Psoas muscle (tissue), 8 donors: Measurements from ENCODE around the gene PDZD8. TPM values are rescaled to one million over a fixed set of nuclear protein-coding genes. Genes with fewer than 3 reads are reported as not detected.
"Not testable (repeated sequence)": the region's sequence is repeated elsewhere in the genome, so short reads cannot be mapped to it uniquely, and the experiment has no call there.

Source experiments
- ATAC-seq, 4 donors: fragments of 200-7000 bp; cut with Tn5 transposase; one replicate each; pipeline ENCODE4 v1.9.1; 2020; ENCODE audit warnings: moderate library complexity in 3 of 4, mild to moderate bottlenecking in 2 of 4
- DNase-seq, 2 donors: peaks; one replicate each; pipeline ENCODE4 v3.0.0-alpha.2; 2020
- H3K27ac ChIP-seq: fragments of 200-600 bp; one replicate; pipeline ENCODE4 v1.8.0; 2022
- H3K27me3 ChIP-seq, 3 donors: fragments of 200-600 bp in 1 of 3; one replicate each; pipeline versions ENCODE4 v1.6.1 to v1.8.0; 2013 to 2022; ENCODE audit warnings: low read length in 2 of 3, mild to moderate bottlenecking in 2 of 3, moderate library complexity in 1 of 3; ENCODE audit not compliant: insufficient read depth in 3 of 3
- H3K36me3 ChIP-seq, 2 donors: fragments of 200-600 bp in 1 of 2; one replicate each; pipeline versions ENCODE4 v1.6.1 to v1.8.0; 2013 to 2022; ENCODE audit warnings: low read depth in 1 of 2, mild to moderate bottlenecking in 1 of 2, moderate library complexity in 1 of 2; ENCODE audit not compliant: insufficient read depth in 1 of 2
- H3K4me1 ChIP-seq: fragments of 200-600 bp; one replicate; pipeline ENCODE4 v1.8.0; 2022
- H3K4me3 ChIP-seq: fragments of 200-600 bp; one replicate; pipeline ENCODE4 v1.8.0; 2022; ENCODE audit warnings: mild to moderate bottlenecking
- H3K9me3 ChIP-seq: fragments of 200-600 bp; one replicate; pipeline ENCODE4 v1.8.0; 2022
- WGBS, 3 donors: extraction: QIAGEN DNeasy Blood & Tissue Kit; methylation state at CpG; one replicate each; pipeline versions ENCODE4 v1.1.6 to v1.1.7; 2013; 5-methylcytosine and 5-hydroxymethylcytosine counted together
- intact Hi-C, 2 donors: fragments of 100-400 bp; cut with DNase I; formaldehyde crosslinking; loops; one replicate each; pipeline versions ENCODE4 v1.11.0 to v1.14.2; 2022
- polyA plus RNA-seq, 3 donors: library from polyadenylated mRNA; stranded (reverse); fragments of 200-250 nt; gene quantifications; one replicate each; pipeline ENCODE4 v1.2.3, GENCODE V29; 2013
- total RNA-seq, 4 donors: library from RNA; stranded (reverse); fragmentation: NEBNext Ultra II Directional in 2 of 4; extraction: Animal tissue kit (Norgen Biotek cat#: 25700) in 2 of 4; gene quantifications; one replicate each; pipeline versions ENCODE4 v1.2.1 to v1.2.4, GENCODE V29; 2021 to 2023
- TF ChIP-seq, protein P1 (sequence below): fragments of 200-600 bp; IDR thresholded peaks from one replicate; pipeline ENCODE4 v1.8.0; 2022; ENCODE audit warnings: antibody characterized with exemption
- donor health status: healthy with polysubstance abuse.
- donor health status: DM: no; HTN: no; CAD: no; lungs with moderate emphysema.
- donor health status: Bipolar disorder and iron deficiency.
- donor health status: healthy.
- donor health status: DM: yes; HTN: yes; CAD: no.
- donor health status: DM: no; HTN: no; CAD: no.
- donor health status: DM: no; HTN: no; CAD: no.
- donor health status: DM: yes; HTN: yes; CAD: no.

PDZD8 gene
- total and polyA plus RNA-seq, 7 donors = 3.3 to 20.3 (median 19.1) TPM

DNA sequence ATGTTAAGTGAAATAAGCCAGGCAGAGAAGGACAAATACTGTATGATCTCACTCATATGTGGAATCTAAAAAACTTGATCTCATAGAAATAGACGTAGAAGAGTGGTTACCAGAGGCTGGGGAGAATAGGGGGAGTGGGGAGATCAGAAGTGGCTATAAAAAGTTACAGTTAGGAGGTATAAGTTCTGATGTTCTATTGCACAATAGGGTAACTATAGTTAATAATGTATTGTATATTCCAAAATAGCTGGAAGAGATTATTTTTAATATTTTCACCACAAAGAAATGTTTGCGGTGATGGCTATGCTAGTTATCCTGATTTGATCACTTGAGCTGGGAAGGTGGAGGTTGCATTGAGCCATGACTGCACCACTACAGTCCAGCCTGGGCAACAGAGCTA, 80.5 kb downstream of the PDZD8 start:
- no peak for DNase-seq
- no peaks in the 10 kb centered on the region for H3K27me3 ChIP-seq
- WGBS, 3 donors = 96 to 99% (median 96%) methylated on average over 2 of the region's 2 CpGs
- H3K9me3 ChIP-seq = no peaks in the 10 kb centered on the region
- TF ChIP-seq, protein P1, sequence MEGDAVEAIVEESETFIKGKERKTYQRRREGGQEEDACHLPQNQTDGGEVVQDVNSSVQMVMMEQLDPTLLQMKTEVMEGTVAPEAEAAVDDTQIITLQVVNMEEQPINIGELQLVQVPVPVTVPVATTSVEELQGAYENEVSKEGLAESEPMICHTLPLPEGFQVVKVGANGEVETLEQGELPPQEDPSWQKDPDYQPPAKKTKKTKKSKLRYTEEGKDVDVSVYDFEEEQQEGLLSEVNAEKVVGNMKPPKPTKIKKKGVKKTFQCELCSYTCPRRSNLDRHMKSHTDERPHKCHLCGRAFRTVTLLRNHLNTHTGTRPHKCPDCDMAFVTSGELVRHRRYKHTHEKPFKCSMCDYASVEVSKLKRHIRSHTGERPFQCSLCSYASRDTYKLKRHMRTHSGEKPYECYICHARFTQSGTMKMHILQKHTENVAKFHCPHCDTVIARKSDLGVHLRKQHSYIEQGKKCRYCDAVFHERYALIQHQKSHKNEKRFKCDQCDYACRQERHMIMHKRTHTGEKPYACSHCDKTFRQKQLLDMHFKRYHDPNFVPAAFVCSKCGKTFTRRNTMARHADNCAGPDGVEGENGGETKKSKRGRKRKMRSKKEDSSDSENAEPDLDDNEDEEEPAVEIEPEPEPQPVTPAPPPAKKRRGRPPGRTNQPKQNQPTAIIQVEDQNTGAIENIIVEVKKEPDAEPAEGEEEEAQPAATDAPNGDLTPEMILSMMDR = no peak
- H3K4me1 ChIP-seq = peaks cover 9% of the 10 kb centered on the region
- H3K27ac ChIP-seq = no peak overlapping the region
- intact Hi-C loops = no loop called here
- ATAC-seq = no peak
- no peak overlapping the region for H3K4me3 ChIP-seq
- H3K36me3 ChIP-seq = peaks cover 0 to 1% of the 10 kb centered on the region in 2 donors

DNA sequence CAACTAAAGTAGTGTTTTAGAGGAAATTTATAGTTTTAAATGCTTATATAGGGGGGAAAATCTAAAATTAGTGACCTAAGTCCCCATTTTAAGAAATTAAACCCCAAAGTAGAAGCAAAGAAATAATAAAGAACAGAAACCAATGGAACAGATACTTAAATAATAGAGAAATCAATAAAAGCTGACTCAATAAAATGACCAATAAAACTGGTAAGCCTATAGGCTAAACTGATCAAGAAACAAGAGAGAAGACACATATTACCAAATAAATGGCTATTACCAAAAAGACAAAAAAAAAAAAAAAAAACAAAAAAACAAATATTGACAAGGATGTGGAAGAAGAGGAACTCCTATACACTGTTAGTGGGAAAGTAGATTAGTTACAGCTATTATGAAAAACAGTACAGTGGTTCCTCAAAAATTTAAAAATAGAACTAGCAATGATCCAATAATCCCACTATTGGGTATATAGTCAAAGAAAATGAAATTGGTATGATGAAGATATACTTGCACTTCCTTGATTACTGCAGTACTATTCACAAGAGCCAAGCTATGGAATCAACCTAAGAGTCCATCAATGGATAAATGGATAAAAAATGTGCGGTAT, 81.1 kb downstream of the PDZD8 start:
- Histone ChIP-seq H3K36me3 (peaks cover 3 to 7% of the 10 kb centered on the region in 2 donors), H3K27me3 (no peaks in the 10 kb centered on the region), H3K4me3 (no peak overlapping the region), H3K9me3 (no peaks in the 10 kb centered on the region), H3K4me1 (peaks cover 9% of the 10 kb centered on the region), H3K27ac (no peak overlapping the region)
- TF ChIP-seq, protein P1 = no peak
- WGBS, 3 donors = 97 to 100% (median 99%) methylated on average over 1 of the region's 1 CpG
- DNase-seq (no peak), ATAC-seq (no peak)
- intact Hi-C loops = no loop called here

DNA sequence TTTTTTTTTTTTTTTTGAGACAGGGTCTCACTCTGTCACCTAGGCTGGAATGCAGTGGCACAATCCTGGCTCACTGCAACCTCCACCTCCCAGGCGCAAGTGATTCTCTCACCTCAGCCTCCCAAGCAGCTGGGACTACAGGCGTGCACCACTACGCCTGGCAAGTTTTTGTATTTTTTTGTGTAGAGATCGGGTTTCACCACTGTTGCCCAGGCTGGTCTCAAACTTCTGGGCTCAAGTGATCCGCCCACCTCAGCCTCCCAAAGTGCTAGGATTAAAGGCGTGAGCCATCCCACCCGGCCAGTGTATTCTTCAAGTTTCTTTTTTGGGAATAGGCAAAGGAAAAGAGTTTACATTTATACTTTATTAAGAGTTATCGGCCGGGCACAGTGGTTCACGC, 84.4 kb downstream of the PDZD8 start:
- H3K36me3 ChIP-seq, DNase-seq, H3K9me3 ChIP-seq, H3K27me3 ChIP-seq, ATAC-seq, H3K4me1 ChIP-seq, H3K27ac ChIP-seq, intact Hi-C loops, H3K4me3 ChIP-seq: not testable (repeated sequence)
- 92 to 94% (median 93%) methylated on average over 10 of the region's 10 CpGs for WGBS, 3 donors

DNA sequence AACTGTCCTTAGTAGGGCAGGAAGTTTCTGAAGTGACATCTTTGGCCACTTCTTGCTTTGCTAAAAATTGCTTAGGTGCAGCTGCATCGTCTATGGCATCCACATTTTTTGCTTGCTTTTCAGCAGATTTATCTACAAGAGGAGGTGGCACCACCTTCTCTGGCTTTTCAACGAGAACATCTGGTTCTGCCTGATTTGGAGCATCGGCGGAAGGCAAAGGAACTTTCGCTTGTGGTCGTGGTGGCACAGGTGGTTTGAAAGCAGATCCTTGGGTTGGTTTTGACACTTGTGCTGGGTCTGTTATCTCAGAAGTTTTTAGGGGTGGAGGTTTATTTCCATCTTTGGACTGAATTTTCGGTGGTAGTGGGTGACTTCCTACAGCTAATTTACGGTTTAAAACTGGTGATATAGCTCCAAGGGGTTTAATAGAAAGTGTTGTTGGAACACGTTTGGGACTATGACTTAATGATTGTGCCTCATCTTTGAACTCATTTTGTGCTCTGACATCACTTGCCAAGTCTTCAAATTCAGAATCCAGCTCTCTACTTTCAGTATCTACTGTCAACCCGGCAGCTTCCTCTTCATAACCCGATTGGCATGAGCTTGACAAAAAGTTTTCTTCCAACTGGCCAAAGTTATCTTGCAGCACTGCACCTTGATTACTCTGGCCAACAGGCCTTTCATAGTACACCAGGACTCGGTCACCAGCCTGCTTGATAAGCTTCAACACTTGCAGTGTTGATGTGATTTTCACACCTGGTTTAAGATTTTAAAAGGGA, 90.3 kb downstream of the PDZD8 start:
- peaks cover 3 to 29% of the 10 kb centered on the region in 2 donors for H3K36me3 ChIP-seq
- no peaks in the 10 kb centered on the region for H3K9me3 ChIP-seq
- DNase-seq (no peak), ATAC-seq (no peak)
- H3K4me1 ChIP-seq = no peaks in the 10 kb centered on the region
- intact Hi-C loops = no loop called here
- H3K27me3 ChIP-seq = no peaks in the 10 kb centered on the region
- WGBS, 3 donors = 93 to 95% (median 94%) methylated on average over 12 of the region's 12 CpGs
- no peak overlapping the region for H3K27ac ChIP-seq
- H3K4me3 ChIP-seq = no peak overlapping the region
- TF ChIP-seq, protein P1 = no peak

DNA sequence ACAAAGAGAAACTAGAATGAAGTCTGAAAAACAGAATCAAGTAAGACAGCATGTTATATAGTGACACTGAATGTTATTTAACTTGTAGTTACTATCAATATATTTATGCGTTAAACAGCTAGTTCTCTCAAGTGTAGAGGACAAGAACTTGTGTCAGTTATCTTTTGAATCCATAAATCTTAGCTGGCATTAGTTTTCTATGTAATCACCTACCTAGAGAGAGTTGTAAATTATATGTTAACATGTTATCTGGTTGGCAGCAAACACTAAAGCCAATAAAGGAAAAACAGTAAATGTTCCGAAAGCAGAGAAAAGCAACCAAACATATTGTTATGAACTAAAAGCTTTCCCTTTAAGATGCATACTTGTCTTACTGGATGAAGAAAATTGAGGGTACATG, 97.6 kb downstream of the PDZD8 start:
- no peaks in the 10 kb centered on the region for H3K9me3 ChIP-seq
- no peaks in the 10 kb centered on the region for H3K27me3 ChIP-seq
- 92 to 97% (median 94%) methylated on average over 2 of the region's 2 CpGs for WGBS, 3 donors
- H3K4me3 ChIP-seq = no peak overlapping the region
- TF ChIP-seq, protein P1 = no peak
- no peaks in the 10 kb centered on the region for H3K36me3 ChIP-seq
- no peak for DNase-seq
- H3K4me1 ChIP-seq = no peaks in the 10 kb centered on the region
- no peak overlapping the region for H3K27ac ChIP-seq
- intact Hi-C loops = no loop called here
- no peak for ATAC-seq
